Measurements from ENCODE around the gene MRGPRF. TPM values are rescaled to one million over a fixed set of nuclear protein-coding genes. Genes with fewer than 3 reads are reported as not detected.

MRGPRF gene
- not detected in 2 replicates for total RNA-seq (2014; rRNA removed; shearing (Covaris generic))

GRCh38 chr11:69013009-69013951 is at the start of gene MRGPRF:
TSS of gene MRGPRF (minus strand) at chr11:69013246. CDS start at chr11:69009901, 3,345 bp downstream.
- DNase-seq (ENCODE audit: low read depth), result no peak

- DNase-seq (ENCODE audit: low read depth), result no peak
Observed at GRCh38 chr11:69062169-69062855, 49.3 kb upstream of the MRGPRF start.

DNA sequence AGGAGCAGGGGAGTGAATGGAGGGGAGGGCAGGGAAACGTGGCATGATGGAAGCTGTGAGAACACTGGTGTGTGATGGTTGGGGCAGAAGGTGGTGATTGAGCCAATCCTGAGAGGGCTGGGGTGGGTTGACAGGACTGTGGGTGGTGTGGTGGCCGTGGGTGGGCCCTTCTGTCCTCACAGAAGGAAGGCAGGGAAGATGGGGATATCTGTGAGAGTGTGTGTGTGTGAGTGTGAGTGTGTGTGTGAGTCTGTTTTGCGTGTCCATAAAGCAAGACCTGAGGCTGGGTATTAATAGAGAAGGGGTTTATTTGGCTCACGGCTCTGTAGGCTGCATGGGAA is 48.6 kb upstream of the MRGPRF start:
- DNase-seq (ENCODE audit: low read depth), result no peak

- no peak for DNase-seq (ENCODE audit: low read depth)
Observed at GRCh38 chr11:69060806-69061712, 48.0 kb upstream of the MRGPRF start.

GRCh38 chr11:69059985-69060384 is 46.9 kb upstream of the MRGPRF start:
- no peak for DNase-seq (ENCODE audit: low read depth)

DNA sequence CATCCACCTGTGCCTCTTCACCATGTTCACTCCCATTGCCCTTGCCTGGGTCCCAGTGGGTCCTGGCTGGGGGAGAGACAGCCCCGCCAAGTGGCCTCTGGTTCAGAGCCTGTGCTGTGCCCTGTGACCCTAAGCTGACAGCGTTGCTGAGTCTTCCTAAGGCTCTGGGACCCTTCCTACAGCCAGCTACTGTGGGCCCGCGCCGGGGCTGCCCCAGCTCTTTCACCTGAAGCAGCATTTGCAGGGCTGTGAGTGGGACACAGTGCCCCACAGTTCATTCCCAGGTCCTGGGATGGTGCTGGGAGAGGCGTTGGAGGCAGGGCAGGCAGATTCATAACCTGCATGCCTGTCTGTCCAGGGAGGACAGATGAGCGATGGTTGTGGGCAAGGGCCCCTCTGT is 46.4 kb upstream of the MRGPRF start:
- no peak for DNase-seq (ENCODE audit: low read depth)

DNA sequence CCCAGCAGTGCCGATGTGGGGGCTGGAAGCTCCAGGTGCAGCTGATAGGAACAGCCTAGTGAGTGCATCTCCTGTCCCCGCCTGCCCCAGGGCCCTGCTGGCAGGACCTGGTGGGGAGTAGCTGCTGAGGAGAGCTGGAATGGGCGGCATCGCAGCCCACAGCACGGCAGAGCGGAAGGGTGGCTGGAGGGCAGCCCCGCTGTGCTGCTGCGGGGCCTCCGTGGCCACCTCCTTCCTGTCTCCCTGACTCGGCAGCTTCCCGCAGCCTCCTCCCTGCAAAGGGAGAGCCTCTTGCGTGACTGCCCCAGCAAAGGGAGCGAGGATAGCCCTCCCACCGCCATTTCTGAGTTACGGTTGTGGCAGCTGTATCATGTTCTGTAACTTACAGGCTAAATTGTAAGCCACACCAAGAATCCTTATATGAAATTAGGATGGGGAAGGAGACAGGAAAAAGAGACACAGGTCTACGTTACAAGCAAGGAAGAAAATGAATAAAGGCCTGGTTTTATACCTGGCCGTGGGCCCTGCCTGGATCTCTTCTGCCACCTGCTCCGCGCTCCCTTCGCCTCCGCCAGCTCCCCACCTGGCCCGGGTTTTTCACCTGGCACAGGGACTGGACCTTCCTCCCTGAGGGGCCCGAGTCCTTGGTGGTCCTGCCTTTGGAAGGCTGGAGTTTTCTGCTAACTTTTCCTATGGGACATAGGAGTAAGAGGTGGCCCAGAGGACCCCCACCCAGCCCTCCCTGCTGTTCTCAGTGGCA is 45.6 kb upstream of the MRGPRF start:
- DNase-seq (ENCODE audit: low read depth), result no peak

DNA sequence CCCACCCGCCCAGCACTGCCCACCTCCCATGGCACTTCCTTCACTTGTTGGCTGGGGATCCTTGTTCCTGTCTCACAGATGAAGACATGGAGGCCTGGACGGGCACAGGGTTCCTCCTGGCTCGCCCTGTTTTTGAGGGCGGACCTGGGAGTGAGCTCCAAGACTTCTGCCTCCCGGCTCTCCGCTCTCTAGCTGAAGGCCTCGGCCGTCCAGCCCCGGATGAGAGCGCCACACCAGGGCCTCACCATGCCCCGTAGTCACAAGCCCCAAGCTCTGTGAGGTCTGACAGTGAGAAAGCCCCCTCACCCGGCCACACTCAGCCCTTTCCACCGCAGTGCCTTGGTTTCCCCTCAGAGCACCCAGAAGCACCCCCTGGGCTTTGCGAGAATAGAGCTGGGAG is 44.8 kb upstream of the MRGPRF start:
- no peak for DNase-seq (ENCODE audit: low read depth)

- no peak for DNase-seq (ENCODE audit: low read depth)
Observed at GRCh38 chr11:69057236-69057635, 44.2 kb upstream of the MRGPRF start.

GRCh38 chr11:69055598-69056516 is 42.8 kb upstream of the MRGPRF start:
- peak; percentile 28 for DNase-seq (ENCODE audit: low read depth)

DNA sequence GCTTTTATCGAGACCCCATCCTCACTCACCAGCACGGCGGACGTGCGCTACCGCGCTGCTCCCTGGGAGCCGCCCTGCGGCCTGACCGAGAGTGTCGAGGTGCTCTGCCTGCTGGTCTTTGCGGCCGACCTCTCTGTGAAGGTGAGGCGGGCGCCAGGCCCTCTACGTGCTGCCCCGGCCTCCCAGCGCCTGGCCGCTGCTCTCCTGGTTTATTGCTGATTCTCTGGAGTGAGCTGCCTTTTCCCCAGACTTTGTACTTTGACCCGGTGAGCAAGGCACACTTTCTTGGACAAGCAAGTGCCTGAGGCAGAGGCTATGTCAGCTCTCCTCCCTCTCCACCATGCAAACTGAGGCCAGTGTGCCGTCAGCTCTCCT is 42.2 kb upstream of the MRGPRF start:
- no peak for DNase-seq (ENCODE audit: low read depth)

GRCh38 chr11:69054397-69055211 is 41.6 kb upstream of the MRGPRF start:
- no peak for DNase-seq (ENCODE audit: low read depth)

- DNase-seq (ENCODE audit: low read depth), result no peak
Observed at GRCh38 chr11:69053546-69054396, 40.7 kb upstream of the MRGPRF start.

DNA sequence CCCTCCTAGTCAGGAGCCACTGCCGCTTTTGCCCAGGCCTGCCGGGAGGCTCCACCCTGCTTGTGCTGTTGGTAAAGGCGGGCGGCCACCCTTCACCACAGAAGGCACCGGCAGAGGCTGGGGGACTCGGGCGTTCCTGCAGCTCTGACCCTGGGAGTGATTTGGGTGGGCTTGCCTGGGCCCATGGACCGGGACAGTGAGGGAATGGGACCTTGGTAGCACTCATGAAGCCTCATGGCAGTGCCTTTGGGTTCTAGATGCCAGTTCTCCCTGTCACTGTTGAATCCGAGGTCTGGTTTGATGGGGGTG is 40.1 kb upstream of the MRGPRF start:
- DNase-seq (ENCODE audit: low read depth), result no peak

GRCh38 chr11:69052343-69053168 is 39.5 kb upstream of the MRGPRF start:
- no peak for DNase-seq (ENCODE audit: low read depth)

DNA sequence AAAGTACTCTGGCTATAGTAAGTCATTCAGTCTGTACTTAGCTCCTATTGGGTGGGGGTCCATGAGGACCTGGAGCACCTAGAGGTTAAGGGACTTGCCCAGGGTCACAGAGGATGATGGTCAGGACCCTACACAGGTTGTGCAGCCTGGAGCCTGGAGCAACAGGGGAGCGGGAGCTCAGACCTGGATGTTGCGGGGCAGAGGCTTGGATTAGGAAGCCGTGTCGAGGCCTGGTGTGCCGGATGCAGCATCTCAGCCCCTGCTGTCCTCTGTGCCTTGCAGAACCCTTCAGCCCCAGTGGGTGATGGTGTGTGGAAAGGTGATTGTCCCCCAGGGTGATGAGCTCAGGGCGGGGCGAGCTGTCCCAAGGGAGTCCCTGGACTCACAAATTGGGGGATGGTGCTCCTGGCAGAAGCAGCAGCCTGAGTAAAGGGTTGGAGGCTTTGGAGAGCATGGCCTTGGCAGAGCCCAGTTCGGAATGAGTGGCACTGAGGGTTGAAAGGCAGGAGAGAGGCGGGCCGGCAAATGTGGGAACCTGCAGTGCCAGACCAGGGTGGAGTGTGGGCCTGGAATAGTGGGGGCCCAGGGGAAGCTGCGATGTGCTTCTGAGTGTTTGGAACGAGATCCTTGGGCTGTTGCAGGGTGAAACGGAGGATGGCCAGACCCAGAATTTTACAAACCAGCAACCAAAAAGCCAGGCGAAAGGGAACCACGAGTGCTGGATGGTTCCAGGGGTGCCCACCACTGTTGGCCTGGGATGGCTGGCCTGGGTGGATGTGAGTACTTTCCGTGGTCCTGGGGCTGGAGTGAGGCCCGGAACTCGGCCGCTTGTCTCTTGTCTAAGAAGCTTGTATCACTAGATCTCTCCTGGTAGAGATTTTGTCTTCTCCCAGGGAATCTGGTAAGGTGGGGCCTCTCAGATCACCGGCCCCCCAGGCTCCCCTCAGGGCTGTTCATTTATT is 38.6 kb upstream of the MRGPRF start:
- DNase-seq (ENCODE audit: low read depth), result no peak
